HG02852 (cell line): ENCODE data around the gene CEP120.

ENCODE experiments used
- ATAC-seq: cut with Tn5 transposase; IDR thresholded peaks from one replicate; pipeline ENCODE4 v1.9.1; 2021; ENCODE audit warnings: mild to moderate bottlenecking, moderate library complexity; ENCODE audit not compliant: unreplicated experiment

The CEP120 gene

GRCh38 chr5:123304777-123305316, 118.4 kb downstream of the CEP120 start:
- no peak for ATAC-seq

DNA sequence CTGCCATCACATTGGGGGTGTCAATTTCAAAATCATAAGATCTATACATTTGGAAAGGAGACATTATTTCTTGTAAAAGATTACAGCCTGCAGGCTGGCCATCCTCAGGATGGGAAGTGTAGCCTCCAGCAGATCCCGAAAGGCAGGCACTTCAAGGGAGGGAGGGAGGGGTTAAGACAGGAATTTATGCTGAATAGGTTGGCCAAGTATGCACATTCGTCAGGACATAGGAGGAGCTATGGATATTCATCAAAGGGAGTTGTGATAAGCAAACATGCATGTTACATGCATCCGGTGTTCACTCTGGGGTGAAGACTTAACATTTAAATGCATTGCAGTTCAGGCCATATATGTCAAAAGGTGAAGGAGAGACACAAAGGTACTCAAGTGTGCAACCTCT, 119.4 kb downstream of the CEP120 start:
- no peak for ATAC-seq

DNA sequence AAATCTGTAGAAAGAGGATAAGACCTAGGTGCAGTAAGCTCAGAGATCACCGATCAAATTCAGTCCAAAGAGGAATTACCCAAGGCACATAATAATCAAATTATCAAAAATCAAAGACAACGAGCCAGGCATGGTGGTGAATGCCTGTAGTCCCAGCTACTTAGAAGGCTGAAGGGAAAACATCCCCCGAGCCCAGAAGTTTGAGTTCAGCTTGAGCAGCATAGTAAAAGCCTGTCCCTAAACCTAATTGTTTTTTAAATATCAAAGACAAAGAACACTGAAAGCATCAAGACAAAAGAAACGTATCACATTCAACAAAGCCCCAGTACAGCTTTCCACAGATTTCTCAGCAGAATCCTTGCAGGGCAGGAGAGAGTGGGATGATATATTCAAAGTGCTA, 122.9 kb downstream of the CEP120 start:
- ATAC-seq, result no peak

GRCh38 chr5:123299136-123299535, 124.1 kb downstream of the CEP120 start:
- no peak for ATAC-seq

DNA sequence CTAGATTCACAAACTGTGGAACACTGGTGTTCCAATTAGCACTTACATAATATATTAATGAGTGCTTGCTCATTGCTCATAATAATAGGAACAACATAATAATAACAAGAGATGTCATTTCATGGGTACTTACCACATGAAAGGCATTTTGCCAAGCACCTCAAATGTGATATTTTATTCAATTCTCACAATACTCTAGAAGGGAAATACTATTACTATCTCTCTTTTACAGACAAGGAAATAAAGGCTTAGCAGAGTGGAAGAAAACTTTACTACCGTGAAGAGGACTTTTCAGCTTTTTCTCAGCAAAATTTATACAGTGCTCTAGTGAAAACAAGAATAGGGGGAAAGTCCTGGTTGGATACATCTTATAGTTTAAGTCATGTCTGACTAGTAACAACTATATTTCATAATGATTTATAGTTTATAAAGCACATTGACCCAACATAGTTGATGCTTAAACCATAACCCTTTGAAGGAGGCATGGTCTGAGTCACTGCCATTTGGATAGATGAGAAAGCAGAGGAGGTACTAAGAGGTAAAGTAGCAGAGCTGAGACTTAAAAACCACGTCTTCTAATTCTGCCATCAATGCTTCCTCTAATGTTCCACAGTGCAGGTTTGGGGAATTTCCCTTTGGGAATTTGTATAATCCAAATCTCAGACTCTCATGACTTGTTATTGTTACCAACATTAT, 124.7 kb downstream of the CEP120 start:
- ATAC-seq, result no peak

DNA sequence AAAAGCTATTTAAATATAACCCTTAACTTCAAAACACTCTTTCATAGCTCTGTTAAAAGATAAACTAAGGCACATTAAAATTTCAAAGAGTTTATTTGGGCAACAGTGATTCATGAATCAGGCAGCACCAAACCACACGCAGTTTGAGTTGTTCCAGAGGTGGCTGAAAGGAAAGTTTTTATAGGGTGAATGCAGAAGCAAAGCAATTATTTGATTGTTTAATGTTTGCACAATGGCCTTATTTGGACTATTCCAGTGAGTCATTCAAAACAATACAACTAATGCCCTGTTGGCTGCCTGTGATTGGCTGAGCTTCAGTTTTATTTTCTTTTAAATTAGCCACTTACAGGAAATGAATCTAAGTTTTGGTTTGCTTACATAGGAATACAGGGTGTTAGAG, 125.3 kb downstream of the CEP120 start:
- ATAC-seq, result no peak

DNA sequence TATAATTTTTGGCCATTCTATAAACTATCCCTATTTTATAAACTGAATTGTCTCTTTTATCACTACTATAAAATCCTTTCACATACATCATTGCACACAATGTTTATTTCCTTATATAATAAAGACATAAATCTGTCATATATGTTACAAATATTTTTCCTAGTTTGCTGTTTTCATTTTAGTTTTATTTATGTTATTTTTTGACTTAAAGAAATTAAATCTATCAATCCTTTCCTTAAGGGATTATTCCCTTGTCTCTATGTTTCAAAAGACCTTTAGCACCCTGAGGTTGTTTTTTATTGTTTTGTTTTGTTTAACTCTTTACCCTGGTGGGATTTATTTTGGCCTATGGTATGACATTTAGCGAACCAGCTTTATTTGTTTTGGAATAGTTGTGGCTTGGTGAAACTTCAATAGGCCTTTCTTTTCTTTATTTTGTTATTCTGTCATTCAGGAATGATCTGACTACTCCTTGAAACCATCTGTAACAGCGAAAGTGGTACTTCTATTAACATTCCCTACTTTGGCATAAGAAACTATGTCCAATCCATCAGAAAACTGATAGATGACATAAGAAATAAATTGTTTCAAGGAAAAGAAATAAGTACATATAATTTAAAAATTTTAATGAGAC, 125.9 kb downstream of the CEP120 start:
- no peak for ATAC-seq
